HUES48 (cell line): ENCODE data around the gene CD200.

ENCODE experiments used
- H3K27ac ChIP-seq: one replicate; pipeline ENCODE4 v1.7.0; 2013; ENCODE audit warnings: low read depth, low read length, inconsistent platforms
- H3K27me3 ChIP-seq: 2 replicates; pipeline ENCODE4 v1.6.1; 2013; ENCODE audit warnings: mild to moderate bottlenecking, low read length; ENCODE audit not compliant: control insufficient read depth, insufficient read depth
- H3K36me3 ChIP-seq: 2 replicates; pipeline ENCODE4 v1.6.1; 2013; ENCODE audit warnings: low read length; ENCODE audit not compliant: control insufficient read depth, insufficient read depth
- H3K4me1 ChIP-seq: 2 replicates; pipeline ENCODE4 v1.6.1; 2013; ENCODE audit warnings: mild to moderate bottlenecking, low read length; ENCODE audit not compliant: control insufficient read depth, insufficient read depth
- H3K4me3 ChIP-seq: 2 replicates; pipeline ENCODE4 v1.5.1; 2013; ENCODE audit warnings: mild to moderate bottlenecking, low read depth, low read length
- H3K9ac ChIP-seq: 2 replicates; pipeline ENCODE4 v1.6.1; 2013; ENCODE audit warnings: mild to moderate bottlenecking, low read depth, low read length, moderate library complexity
- H3K9me3 ChIP-seq: 2 replicates; pipeline ENCODE4 v1.6.1; 2013; ENCODE audit warnings: low read length; ENCODE audit not compliant: control insufficient read depth, insufficient read depth

The CD200 gene

GRCh38 chr3:112306825-112307224, 26.1 kb upstream of the CD200 start:
- H3K27ac ChIP-seq: no peak overlapping the region
- no peak overlapping the region for H3K4me3 ChIP-seq
- H3K9ac ChIP-seq: no peak overlapping the region
- H3K9me3 ChIP-seq: no peaks in the 10 kb centered on the region
- peaks cover 43% of the 10 kb centered on the region for H3K4me1 ChIP-seq
- H3K36me3 ChIP-seq: no peaks in the 10 kb centered on the region
- no peaks in the 10 kb centered on the region for H3K27me3 ChIP-seq

- Histone ChIP-seq H3K27ac (no peak overlapping the region), H3K9me3 (no peaks in the 10 kb centered on the region), H3K36me3 (no peaks in the 10 kb centered on the region), H3K27me3 (no peaks in the 10 kb centered on the region), H3K4me1 (peaks cover 36% of the 10 kb centered on the region), H3K4me3 (no peak overlapping the region), H3K9ac (no peak overlapping the region)
Measured at GRCh38 chr3:112307557-112307956, 25.4 kb upstream of the CD200 start.

- no peaks in the 10 kb centered on the region for H3K27me3 ChIP-seq
- H3K9ac ChIP-seq: no peak overlapping the region
- no peaks in the 10 kb centered on the region for H3K36me3 ChIP-seq
- no peaks in the 10 kb centered on the region for H3K9me3 ChIP-seq
- H3K27ac ChIP-seq: no peak overlapping the region
- H3K4me1 ChIP-seq: peaks cover 31% of the 10 kb centered on the region
- H3K4me3 ChIP-seq: no peak overlapping the region
Measured at GRCh38 chr3:112308151-112308911, 24.6 kb upstream of the CD200 start.

- no peak overlapping the region for H3K9ac ChIP-seq
- H3K36me3 ChIP-seq: no peaks in the 10 kb centered on the region
- H3K9me3 ChIP-seq: peaks cover 20% of the 10 kb centered on the region
- no peaks in the 10 kb centered on the region for H3K27me3 ChIP-seq
- peak overlapping the region; percentile 82 for H3K27ac ChIP-seq
- no peak overlapping the region; the same call in 1 of the 2 replicates for H3K4me3 ChIP-seq
- peaks cover 15% of the 10 kb centered on the region for H3K4me1 ChIP-seq
Measured at GRCh38 chr3:112314649-112315048, 18.3 kb upstream of the CD200 start.

- H3K27ac ChIP-seq: no peak overlapping the region
- no peak overlapping the region for H3K9ac ChIP-seq
- H3K4me3 ChIP-seq: no peak overlapping the region
- H3K9me3 ChIP-seq: peaks cover 20% of the 10 kb centered on the region
- peaks cover 23% of the 10 kb centered on the region for H3K4me1 ChIP-seq
- H3K27me3 ChIP-seq: no peaks in the 10 kb centered on the region
- no peaks in the 10 kb centered on the region for H3K36me3 ChIP-seq
Measured at GRCh38 chr3:112315791-112316190, 17.2 kb upstream of the CD200 start.

- Histone ChIP-seq H3K27ac (no peak overlapping the region), H3K9me3 (peaks cover 20% of the 10 kb centered on the region), H3K9ac (no peak overlapping the region), H3K4me1 (peaks cover 39% of the 10 kb centered on the region), H3K27me3 (no peaks in the 10 kb centered on the region), H3K36me3 (no peaks in the 10 kb centered on the region), H3K4me3 (no peak overlapping the region)
Measured at GRCh38 chr3:112319516-112320276, 13.3 kb upstream of the CD200 start.

GRCh38 chr3:112320691-112321090, 12.3 kb upstream of the CD200 start:
- Histone ChIP-seq H3K9ac (no peak overlapping the region), H3K4me1 (peaks cover 37% of the 10 kb centered on the region), H3K27me3 (no peaks in the 10 kb centered on the region), H3K9me3 (peaks cover 16% of the 10 kb centered on the region), H3K4me3 (no peak overlapping the region), H3K27ac (no peak overlapping the region), H3K36me3 (no peaks in the 10 kb centered on the region)

- Histone ChIP-seq H3K27ac (peak overlapping the region; percentile 52), H3K9ac (no peak overlapping the region; the same call in 1 of the 2 replicates), H3K36me3 (no peaks in the 10 kb centered on the region), H3K4me3 (peak overlapping the region; percentile 13; the same call in 1 of the 2 replicates), H3K27me3 (no peaks in the 10 kb centered on the region), H3K9me3 (peaks cover 3% of the 10 kb centered on the region), H3K4me1 (peaks cover 46% of the 10 kb centered on the region)
Measured at GRCh38 chr3:112321867-112322652, 10.9 kb upstream of the CD200 start.

- Histone ChIP-seq H3K27ac (no peak overlapping the region), H3K9me3 (no peaks in the 10 kb centered on the region)
Measured at GRCh38 chr3:112327371-112327951, 5.5 kb upstream of the CD200 start.

GRCh38 chr3:112331851-112332250, 1.1 kb upstream of the CD200 start:
- Histone ChIP-seq H3K4me1 (peaks cover 23% of the 10 kb centered on the region), H3K9me3 (no peaks in the 10 kb centered on the region), H3K36me3 (peaks cover 14% of the 10 kb centered on the region), H3K27ac (no peak overlapping the region), H3K4me3 (no peak overlapping the region), H3K9ac (no peak overlapping the region), H3K27me3 (no peaks in the 10 kb centered on the region)

More at GRCh38 chr3:112327371-112327951, 5.5 kb upstream of the CD200 start:
- no peak overlapping the region for H3K9ac ChIP-seq
- H3K36me3 ChIP-seq: no peaks in the 10 kb centered on the region
- no peaks in the 10 kb centered on the region for H3K27me3 ChIP-seq
- no peak overlapping the region for H3K4me3 ChIP-seq
- H3K4me1 ChIP-seq: peaks cover 17% of the 10 kb centered on the region
